HG02798 (cell line): ENCODE measurements around the gene SMYD4.
"Not testable (repeated sequence)": the region's sequence is repeated elsewhere in the genome, so short reads cannot be mapped to it uniquely, and the experiment has no call there.

Source experiments
- ATAC-seq: cut with Tn5 transposase; IDR thresholded peaks from one replicate; pipeline ENCODE4 v1.9.1; 2021; ENCODE audit warnings: mild to moderate bottlenecking; ENCODE audit not compliant: unreplicated experiment, poor library complexity

Gene SMYD4

DNA sequence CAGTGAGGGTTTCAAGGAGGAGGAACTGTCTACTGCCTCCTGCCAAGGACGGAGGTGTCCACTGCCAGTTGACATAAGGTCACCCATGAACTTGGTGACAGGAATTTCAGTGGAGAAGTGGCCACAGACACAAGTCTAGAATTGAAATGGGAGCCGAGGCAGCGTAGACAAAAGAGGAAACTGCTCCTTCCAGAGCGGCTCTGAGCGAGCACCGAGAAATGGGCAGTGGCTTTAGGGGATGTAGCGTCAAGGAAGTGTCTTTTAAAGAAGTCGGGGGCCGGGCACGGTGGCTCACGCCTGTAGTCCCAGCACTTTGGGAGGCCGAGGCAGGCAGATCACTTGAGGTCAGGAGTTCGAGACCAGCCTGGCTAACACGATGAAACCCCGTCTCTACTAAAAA lies 70.9 kb downstream of the SMYD4 start:
- ATAC-seq = no peak

GRCh38 chr17:1755827-1756262 lies 73.9 kb downstream of the SMYD4 start:
- ATAC-seq = no peak

- ATAC-seq = no peak
Observed at GRCh38 chr17:1755252-1755826, 74.4 kb downstream of the SMYD4 start.

GRCh38 chr17:1754430-1755112 lies 75.1 kb downstream of the SMYD4 start:
- no peak for ATAC-seq

- ATAC-seq = no peak
Observed at GRCh38 chr17:1753767-1754429, 75.8 kb downstream of the SMYD4 start.

GRCh38 chr17:1752425-1753262 lies 77.1 kb downstream of the SMYD4 start:
- ATAC-seq = no peak

DNA sequence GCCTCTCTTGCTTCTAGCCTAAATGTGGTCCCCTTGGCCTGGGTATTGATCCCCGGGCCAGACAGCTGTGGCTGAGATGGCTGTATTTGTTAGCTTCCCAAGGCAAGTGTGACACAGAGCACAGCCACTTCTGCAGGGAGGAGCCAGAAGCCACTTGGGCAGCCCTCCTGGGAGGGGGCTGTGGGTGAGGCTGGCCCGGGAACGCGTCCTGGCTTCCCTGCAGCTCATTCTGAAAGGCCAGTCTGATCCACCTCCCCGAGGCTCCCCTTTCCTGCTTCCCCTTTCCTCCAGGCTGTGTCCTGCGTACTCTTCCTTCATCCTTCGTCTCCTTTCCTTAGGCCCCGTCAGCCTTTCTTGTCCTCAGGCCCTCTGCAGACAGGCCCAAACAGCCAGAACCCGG lies 79.1 kb downstream of the SMYD4 start:
- no peak for ATAC-seq

GRCh38 chr17:1746975-1747543 lies 82.6 kb downstream of the SMYD4 start:
- ATAC-seq = no peak

- ATAC-seq = no peak
Observed at GRCh38 chr17:1745513-1746020, 84.1 kb downstream of the SMYD4 start.

DNA sequence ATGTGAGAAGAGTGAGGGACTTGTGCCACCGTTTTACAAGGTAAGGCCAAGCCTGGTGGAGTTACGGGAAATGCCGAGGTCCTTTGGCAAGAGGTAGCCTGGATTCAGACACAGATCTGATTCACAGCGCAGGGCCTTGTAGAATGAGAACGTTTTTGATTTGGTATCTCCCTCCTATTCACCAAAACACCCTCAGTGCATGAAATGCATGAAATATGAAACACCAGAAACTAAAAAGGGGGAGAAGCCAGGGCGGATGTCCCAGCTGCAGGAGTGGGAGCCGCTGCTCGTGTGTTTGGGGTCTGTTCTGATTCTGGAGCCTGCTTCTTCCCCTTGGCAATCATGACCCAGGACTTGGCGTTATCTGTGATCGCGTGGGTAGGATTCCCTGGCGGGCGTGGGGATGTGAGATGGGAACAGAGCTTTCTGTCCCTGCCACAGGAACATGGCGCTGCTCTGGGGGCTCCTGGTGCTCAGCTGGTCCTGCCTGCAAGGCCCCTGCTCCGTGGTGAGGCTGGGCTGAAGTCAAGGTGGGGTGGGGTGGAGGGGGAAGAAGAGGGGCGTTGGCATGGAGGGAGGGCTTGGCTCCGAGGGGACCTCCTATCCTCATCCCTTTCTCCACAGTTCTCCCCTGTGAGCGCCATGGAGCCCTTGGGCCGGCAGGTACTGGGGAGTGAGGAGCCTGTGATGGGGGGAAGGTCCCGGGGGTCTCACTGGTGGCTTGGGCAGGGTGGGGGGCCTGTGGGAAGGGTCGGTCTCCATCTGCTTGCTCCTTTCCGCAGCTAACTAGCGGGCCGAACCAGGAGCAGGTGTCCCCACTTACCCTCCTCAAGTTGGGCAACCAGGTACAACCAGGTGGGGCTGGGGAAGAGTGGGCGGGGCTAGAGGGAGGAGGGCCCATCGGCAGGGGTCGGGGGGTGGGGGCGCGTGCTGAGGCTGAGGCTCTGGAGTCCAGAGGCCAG lies 84.9 kb downstream of the SMYD4 start:
- ATAC-seq = no peak

GRCh38 chr17:1743088-1743439 lies 86.6 kb downstream of the SMYD4 start:
- ATAC-seq = no peak

DNA sequence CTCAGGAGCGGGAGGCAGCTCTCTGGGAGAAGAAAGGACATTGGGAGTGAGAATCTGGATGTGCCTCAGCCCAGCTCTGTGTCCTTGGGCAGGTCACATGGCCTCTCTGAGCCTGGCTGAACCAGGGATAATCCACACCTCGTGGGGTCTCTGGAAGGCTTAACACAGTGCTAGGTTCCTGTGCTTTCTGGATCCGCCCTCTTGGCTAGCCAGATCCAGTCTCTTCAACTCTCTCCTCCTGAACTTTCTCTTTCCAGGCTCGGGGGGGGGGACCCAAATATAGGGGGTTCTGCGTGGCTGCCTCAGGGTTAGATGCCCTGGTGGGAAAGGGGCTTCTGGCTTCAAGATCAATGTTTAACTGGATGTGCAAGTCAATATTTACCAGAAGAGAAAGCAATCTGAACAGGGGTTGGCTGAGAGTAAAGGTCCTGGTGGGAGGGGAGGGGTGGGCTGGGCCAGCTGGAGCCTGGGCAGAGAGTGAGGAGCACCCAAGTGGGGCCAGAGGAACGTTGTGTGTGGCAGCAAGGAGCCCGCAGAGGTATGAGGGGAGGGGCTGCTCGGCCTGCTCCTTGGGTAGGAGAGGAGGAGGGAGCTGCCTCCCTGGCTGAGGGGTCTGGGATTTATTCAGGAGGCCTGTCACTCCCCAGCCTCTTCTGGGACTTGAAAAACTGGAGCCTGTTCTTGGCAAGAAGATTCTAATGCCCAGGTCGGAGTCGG lies 87.2 kb downstream of the SMYD4 start, which contains the start of gene SERPINF2:
TSS of gene SERPINF2 (plus strand) at position 501 of the 717 bp plus-strand sequence. CDS start 2,125 bp downstream, outside the sequence.
- no peak for ATAC-seq

DNA sequence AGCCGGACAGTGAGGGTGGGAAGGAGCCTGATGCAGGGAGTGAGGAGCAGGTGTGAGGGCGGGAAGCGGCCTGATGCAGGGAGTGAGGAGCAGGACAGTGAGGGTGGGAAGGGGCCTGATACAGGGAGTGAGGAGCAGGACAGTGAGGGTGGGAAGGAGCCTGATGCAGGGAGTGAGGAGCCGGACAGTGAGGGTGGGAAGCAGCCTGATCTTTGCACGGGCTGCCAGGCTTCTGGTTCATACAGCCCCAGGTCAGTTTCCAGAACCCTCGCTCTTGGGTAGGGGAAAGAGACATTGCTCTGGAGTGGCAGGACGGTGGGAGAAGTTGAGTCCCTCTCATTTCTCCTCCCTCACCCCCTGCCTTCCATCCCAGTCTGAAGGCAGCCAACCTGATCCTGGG lies 87.8 kb downstream of the SMYD4 start:
- not testable (repeated sequence) for ATAC-seq

DNA sequence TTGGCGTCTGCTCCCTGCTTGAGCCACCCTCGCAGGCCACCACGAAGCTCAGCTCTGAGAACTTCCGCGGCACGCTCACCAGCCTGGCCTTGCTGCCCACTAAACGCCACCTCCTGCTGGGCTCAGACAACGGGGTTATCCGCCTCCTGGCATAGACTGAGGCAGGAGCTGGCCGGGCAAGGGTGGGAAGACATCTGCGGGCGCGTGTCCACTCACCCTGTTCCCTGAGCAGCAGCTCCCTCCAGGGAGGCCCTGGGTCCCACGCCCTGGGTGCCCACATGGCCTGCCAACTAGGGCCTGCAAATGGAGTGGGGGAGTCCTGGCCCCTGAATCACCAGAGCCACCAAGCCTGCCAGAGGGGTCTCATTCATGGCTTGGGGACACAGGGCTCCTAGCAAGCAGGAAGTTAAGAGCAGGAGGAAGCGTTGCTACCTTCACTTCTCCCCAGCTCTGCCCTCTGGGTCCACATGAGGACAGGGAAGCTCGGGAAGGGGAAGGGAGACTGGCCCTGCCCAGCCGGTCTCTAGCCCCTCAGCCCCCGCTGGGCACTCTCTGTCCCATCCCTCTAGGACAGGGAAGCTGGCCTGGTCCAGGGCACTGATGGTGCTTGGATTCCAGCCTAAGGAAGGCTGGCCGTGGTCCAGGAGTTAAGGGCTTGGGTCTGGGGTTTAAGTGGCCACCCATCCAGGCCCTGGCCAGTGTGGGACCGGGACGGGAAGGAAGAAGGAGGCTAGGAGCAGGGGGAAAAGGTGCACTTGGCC lies 92.0 kb downstream of the SMYD4 start:
- no peak for ATAC-seq

DNA sequence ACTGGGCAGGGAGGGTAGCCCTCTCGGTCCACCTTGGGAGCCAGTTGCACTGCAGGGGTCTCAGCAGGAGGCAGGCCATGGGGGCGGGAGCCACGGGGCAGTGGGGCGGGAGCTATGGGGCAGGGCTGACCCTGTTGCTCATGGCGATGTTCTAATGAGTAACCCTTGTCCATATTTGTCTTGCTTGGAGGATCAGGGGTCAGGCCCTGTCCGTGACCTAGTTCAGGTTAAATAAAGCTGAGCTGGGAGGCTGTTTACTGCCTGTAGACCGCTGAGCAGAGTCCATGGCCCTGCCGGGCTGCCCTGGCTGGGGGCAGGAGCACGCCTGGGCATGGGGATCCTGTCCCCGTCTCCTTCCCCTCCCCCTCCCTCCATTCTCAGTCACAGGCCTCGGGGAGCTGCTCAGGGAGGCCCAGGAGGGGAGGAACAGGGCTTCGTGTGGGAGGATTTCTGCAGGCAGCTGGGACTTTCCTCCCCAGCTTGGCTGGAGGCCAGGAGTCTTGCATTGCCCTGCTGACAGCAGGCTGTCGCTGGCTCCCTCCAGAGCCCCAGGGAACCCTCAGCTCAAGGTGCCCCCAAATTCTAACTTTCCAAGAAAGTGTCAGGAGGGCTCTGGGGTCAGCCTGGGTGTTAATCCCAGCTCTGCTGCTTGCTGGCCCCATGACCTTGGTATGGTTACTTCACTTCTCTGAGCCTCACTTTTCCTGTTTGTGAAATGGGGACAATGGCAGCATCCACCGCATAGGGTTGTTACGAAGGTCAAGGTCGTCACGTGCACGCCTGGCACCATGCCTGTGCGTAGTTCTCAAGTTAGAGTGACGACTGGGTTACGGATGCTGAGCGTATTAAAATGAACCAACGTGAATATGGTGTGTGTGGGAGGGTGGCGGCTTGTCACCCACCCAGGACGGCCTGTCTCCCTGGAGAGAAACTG lies 93.1 kb downstream of the SMYD4 start:
- ATAC-seq = no peak

- ATAC-seq = no peak
Observed at GRCh38 chr17:1735834-1736347, 93.8 kb downstream of the SMYD4 start.

DNA sequence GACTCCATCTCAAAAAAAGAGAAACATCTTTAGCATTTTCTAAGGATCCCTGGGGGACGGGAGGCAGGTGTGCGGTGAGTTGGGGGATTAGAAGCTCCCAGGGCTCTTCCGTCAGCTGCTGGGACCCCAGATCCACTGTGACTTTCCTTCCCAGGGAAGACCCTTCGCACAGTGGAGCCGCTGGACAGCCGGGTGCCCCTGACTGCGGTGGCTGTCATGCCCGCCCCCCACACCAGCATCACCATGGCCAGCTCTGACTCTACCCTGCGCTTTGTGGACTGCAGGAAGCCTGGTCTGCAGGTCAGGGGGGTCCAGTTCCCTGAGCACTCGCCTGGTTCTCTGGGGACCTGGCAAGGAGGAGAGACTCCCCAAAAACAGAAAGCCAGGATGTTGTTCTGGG lies 94.3 kb downstream of the SMYD4 start:
- no peak for ATAC-seq
